CD4-positive, alpha-beta T cell treated with Interleukin-15 for 4 hours (primary cell): ENCODE data around the gene PHLDA3.
"Not testable (repeated sequence)": the region's sequence is repeated elsewhere in the genome, so short reads cannot be mapped to it uniquely, and the experiment has no call there.

Source experiments
- DNase-seq: peaks from one replicate; pipeline ENCODE4 v3.0.0-alpha.2; 2020; ENCODE audit warnings: low spot score

The PHLDA3 gene

DNA sequence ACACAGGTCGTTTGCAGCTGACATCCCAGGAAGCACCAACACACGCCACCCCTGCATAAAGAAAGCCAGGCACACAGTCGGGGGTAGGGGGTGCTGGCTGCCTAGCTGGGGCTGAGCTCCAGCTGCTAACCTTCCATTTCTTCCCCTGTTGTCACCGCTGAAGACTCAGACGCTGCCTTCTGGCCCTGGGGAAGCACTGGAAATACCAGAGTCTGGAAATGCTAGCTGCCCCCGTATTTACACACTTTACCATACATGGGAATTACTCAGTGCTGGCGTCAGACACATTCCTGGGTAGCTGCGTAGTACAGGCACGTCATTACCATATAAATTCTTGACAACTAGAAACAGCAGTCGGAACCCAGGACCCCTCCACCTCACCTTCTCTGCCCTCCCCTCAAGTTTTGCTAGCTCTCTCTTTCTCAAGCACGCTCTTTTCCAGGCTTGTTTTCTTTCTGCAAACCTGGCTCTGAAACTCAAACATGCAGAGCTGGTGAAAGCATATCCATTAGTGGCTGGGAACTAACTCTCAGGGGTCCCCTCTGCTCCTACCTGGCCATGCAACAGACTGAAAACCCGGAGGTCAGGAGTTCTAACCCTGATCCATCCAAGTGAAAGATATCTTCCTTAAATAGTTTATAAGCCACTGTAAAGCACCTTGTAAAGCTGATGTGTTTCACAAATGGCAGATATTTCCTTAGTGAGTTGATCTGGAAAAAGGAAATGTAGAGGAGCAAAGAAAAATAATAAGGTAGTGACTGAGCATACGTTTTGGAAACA lies 34.6 kb upstream of the PHLDA3 start:
- DNase-seq, result no peak

DNA sequence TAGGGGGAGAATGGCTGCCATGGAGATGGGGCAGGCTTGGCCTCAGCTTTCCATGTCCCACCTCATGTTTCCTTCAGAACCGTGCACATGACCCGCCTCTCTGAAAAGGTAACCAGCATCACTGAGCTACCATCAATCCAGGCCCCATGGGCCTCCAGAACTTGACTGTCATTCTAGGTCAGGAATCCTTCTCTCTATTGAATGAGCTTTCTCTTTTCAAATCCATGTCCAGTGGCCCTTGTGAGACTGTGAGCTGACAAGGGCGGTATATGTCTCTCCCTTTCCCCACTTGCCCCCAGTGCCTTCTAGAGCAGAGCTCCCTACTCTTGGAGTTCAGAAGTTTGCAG lies 33.5 kb upstream of the PHLDA3 start:
- DNase-seq, result no peak

DNA sequence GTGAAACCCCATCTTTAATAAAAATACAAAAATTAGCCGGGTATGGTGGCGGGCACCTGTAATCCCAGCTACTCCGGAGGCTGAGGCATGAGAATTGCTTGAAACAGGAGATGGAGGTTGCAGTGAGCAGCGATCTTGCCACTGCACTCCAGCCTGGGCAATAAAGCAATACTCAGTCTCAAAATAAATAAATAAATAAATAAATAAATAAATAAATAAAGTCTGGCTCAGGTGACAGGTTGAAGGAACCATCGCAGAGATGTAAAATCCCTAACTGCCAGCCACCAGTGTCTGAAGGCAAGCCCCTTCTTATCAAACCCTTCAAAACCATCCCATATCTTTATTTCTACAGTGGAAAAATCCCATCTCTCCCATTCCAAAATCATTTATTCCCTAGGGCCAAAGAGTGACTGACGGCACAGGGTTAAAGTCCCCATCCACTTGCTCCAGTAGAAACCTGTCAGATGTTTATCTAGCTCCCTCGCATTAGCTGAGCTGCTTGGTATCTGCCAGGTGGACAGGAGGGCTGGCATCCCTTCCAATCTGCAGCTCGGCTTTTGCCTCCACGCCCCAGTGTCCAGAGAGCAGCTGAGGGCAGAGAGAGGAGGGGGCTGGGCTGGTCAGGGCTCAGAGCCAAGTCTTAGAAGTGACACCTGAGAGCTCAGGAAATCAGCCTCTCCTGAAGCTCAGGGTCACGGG lies 33.0 kb upstream of the PHLDA3 start:
- DNase-seq, result no peak

DNA sequence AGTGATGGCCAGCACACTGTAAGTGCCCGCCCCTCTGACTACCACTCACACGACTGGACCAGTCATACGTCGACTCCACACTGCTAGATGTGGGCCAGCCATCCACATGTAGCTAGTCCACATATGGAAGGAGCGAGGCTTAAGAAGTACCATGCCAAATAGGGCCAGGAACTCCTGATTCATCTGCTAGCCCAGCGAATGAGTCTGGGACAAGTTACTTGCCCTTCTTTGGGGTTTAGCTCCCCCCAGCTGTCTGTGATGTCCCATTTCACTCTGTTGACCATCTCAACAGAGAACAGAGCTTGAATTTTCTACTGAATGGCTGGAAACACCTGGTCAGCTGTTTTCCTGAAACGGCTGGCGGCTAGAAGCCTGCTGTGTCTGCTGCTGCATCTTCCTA lies 32.2 kb upstream of the PHLDA3 start:
- no peak for DNase-seq

DNA sequence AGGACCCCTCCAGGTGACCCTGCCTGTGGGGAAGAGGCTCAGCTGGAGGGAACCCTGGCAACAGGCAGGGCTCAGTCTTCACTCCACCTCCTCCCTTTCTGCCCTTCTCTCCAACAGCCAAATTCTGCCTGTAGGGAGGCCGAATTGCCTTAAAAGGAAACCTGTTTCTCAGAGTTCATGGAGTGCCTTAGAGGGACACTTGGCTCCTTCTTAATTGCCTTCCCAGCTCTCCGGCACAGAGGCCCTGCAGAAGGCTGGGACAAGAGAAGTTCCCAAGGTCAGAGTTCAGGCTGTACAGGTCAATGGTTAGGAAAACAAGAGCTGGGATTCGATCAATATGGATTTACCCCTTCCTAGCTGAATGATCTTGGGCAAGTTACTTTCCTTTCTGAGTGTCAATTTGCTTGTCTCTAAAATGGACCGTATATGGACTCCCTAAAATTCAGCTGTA lies 31.7 kb upstream of the PHLDA3 start:
- no peak for DNase-seq

DNA sequence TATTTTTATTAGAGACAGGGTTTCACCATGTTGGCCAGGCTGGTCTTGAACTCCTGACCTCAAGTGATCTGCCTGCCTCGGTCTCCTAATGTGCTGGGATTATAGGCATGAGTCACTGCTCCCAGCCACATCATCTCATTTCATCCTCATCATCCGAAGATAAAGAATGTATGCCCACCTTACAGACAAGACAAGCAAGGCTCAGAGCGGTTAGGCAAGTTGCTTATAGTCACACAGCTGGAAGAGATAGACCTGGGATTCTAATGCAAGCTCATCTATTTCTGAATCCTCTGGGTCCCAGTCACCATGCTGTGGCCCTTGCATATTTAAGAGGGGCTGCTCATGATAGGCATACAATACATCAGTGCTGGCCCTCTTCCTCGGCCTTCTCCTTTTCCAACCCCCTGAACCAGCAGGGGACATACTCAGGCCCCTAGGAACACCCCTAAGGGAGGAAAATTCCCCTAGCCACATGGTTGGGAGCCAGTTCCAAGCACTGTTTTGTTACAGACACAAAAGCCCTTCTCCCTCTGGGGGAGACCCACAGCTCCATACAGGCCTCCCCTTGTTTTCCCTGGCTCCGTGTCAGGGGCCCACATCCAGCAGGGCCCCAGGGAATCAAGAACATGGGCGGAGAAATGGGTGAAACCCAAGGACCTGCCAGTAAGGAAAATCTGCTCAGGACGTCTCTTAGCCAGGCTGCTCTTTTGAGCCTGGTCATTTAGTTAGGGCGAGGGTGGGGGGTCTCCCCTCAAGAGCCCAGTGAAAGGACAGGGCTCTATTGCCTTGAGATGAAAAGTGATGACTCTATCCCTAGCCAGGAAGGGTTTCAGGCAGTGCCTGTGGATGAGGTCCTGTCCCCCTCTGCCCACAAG lies 31.0 kb upstream of the PHLDA3 start:
- no peak for DNase-seq

DNA sequence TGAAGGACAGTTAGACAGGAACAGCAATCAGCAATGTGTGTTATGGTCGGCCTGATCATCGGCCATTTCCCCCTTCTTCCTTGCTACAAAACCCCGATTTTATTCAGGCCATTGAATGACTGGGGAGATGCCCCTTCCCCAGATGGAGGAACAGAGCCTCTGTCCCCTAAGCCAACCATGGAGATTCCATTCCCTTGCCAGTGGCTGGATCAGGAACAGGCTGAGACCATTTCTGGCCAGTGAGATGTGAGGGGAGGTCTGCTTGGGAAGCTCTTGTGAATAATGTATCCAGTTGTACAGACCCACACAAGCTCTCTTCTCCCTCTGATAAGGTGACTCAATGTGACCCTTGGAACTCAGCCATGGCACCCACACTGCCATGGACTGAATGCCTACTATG lies 30.2 kb upstream of the PHLDA3 start:
- no peak for DNase-seq

DNA sequence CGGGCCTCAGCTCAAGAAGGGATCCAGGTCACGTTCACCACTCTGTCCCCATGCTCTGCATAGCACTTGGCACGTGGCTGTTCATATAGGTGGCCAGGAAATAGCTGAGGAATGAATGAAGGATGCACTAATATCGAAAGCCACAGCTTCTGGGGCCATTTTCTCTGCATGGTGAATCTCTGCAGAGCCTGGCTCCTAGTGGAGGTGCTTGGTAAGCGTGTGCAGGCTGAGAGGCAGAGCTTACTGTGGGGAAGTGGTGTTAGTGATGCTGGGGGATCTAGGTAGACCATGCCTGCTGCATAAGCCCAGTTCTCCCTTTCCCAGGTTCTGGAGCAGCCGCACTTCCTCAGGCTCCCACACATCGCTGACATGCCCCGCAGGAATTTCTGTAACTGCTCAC lies 29.6 kb upstream of the PHLDA3 start:
- DNase-seq, result no peak

DNA sequence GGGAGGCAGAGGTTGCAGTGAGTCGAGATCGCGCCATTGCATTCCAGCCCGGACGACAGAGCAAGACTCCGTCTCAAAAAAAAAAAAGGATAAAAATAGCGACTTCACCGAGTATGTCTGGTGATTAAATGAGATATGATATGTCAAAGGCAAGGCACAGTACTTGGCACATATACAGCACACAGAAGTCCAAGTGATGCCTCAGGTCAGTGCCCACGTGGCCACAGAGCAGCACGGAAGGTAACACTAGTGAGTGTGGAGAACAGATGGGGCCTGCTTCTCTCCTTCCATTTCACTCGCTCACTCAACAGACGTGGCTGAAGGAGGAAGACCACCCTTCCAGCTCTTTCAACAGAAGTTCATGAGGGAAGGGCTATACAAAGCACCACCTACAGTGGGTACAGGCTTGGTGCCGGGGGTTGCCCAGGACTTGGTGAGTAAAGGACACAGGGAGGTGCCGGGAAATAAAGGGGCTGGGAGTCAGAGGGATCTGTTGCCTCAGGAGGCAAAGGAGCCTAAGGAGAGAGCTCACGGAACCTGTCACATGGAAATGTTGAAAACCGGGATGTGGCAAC lies 29.0 kb upstream of the PHLDA3 start:
- DNase-seq, result no peak

DNA sequence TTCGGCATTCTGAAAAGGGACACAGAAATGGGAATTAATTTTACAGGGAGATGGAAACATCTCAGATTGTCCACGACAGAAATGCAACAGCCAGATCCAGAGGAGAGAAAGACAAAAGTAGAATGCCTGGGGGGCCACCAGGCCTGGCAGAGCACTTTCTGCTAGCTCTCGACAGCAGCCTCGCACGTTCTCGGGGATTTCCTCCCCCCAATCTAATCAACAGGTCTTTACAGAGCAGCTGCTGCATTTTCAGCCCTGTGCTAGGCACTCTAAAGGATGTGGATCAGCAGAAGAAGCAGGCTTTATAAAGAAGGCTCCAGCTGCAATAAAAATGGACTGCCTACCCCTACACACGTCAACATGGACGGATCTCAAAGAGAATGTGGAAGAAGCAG lies 27.3 kb upstream of the PHLDA3 start:
- DNase-seq, result no peak

DNA sequence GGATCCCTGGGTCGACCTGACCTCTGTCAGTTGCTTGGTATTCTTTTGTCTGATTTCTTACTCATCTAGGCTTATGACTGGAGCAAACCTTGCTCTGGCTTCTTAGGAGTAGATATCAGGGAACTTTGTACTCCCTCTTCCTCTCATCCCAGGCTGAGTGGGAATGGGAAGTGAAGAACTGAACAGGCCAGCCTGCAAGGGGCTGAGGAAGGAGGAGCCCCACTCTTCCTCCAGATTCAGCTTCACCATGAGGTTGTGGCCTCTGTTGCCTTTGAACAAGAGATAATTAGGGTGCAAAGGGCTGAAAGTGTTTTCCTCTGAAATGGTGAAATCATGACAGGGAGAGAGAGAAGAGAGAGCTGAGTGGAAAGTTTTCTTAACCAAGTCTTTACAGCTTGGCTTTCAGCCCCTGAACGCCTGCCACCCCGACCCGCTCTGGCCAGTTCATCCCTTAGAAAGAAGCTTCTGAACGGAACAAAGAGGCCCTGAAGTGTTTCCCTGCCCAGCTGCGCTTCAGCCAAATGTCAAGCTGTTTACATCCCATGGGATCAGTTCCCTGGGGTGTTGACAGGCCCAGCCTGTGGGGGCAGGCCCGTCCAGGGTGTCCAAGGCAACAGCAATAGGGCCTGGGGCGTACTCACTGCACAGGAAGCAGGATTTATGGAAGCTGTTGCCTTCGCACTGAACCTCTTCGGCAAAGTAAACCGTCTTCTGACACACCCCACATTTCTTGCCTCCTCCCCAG lies 26.7 kb upstream of the PHLDA3 start:
- DNase-seq, result no peak

DNA sequence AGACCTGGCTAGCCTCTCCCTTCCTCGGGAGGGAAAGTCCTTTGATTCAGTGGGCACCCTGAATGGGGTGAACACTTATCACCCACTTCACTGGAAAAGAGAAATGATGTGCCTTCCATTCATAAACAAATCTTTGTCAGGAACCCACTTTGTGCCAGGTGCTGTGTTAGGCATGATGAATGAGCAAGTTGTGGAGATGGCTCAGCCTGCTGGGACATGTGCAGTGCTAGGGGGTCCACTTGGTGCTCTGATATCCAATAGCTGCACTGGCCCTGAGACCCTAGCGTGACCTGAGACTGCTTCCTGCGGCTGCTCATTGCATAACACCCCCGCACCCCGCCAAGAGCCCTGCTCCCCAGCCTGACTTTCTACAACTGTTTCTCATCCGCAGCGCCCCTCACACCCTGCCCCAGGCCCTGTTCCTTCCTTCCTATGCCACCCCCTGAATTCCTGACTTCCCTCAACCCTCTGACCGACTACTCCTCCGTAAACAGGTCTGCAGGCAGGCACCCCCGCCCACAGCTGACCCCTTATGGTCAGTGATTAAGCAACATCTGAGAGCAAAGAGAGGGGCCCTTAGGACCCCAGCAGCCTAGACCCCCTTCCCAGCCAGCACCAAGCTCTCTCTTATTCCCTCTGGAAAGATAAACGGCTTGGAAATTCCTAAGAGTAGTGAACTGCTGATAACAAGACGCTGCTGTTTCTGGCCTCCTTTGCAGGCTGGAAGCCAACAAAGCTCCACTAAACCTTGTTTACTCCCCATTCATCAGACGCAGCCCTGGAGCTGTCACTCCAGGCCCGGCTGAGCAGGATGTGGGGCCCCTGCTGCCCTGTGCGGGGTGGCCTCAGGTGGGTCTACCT lies 25.0 kb upstream of the PHLDA3 start:
- DNase-seq, result no peak

DNA sequence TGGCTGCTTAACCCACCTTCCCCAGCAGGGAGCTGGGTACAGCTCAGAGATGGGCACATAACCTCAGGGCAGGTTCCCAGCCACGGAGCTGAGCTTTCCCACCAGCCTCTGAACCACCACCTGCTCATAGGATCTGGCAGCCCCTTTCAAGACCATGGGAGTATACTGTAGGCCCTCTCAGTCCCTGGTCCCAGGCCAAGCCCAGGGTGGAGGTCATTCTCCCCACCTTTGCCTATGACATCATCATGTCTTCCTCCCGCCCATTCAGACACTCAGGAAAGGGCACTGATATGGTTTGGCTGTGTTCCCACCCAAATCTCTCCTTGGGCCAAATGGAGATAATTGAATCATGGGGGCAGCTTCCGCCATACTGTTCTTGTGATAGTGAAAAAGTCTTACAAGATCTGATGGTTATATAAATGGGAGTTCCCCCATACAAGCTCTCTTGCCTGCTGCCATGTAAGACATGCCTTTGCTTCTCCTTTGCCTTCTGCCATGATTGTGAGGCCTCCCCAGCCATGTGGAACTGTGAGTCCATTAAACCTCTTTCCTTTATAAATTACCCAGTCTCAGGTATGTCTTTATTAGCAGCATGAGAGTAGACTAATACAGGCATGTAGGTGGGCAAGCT lies 24.2 kb upstream of the PHLDA3 start:
- not testable (repeated sequence) for DNase-seq

DNA sequence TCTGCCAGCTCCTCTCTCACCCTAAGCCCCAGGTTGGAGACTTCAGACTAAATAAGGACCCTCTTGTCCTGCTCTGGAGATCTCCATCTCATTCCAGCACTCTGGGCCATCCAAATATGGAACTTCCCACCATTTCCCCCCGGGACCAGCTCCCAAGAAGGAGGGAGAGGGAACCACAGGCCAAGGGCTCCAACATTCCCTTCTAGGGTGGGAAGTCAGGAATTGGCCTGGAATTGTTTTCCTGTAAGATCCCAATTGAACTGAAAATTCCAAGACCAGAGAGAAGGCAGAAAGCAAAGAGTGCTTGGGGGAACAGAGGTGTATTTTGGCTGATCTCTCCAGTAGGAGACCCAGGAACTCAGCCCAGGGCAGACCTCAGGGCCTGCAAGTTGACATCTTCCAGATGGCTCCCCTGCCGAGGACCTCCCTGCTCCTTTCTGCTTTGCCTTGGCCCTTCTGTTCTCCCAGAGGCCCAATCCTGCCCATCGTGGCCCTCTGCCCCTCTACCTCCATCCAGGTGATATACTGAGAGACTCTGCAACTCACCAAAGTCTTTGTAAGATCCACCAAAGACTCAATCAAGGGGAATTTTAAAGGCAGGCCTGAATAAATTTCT lies 23.0 kb upstream of the PHLDA3 start:
- DNase-seq, result no peak

DNA sequence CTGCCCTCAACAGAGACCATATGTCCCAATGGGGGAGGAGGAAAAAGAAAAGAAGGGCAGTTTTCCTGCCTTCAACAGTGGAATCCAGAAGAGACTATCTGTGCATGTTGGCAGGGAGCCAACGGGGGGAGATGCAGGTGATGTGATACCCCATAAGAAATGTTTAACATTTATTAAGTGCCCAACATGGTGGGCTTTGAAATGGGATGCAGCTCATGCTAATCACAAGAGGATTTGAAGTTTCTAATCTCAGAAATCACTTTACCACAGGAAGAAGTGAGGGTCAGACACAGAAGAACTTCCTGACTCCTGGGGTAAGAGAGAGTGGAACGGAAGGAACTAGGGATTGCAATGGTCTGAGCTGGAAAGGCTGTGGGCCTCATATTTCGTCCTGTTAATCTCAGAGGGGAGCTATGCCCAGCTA lies 21.7 kb upstream of the PHLDA3 start:
- DNase-seq, result no peak

DNA sequence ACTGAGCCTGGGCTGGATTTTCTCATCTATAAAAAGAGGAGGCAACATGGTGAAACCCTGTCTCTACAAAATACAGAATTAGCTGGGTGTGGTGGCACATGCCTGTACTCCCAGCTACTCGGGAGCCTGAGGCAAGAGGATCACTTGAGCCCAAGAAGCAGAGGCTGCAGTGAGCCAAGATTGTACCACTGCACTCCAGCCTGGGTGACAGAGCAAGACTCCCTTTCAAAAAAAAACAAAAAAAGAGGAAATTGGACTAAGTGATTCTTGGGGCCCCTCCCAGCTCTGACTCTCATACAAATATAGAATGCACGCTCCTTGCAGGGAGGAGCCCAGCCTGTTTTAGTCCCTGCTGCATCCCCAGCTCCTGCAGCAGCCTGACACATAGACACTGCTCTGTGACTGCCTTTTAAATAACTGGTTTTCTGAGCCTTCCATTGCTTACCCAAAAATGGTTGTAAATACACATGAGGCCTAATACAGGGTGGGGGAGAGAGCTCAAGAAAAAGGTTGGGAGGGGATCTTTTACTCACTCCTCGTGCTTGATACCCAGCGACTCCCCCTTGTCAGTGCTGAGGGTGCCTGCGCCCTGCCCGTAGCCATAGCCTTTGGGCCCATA lies 20.8 kb upstream of the PHLDA3 start:
- no peak for DNase-seq

DNA sequence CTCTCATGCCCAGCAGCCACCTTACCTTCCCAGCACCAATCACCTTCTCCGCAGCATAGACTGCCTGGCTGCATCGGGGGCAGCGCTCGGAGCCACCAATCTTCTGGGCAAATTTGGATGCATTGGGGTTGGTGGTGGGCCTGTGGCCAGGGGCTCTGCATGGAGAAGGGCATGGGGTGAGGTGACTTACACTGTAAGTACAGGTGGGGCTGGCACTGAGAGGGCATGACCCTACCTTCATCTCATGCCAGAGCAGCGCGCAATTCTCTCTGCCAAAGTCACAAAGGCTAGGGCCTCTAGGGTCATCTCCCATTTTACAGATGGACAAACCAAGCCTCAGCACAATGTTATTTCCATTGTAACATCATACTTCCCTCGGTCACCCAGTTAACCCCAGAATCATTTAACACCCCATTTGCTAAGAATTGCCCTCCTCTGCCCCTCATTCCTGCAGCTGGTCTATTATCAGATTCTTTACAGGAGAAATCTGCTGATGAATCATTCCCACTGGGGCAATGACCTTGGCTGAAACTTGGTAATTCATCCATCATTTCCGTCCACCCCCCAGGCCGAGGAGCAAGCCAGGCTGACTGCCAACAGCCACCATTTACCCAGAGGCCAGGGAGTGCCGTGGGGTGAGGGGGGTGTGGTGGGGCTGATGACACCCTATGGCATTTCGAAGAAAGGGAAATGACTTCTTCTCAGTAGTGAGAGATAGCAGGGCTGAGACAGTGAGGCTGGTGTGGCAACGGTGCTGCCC lies 20.0 kb upstream of the PHLDA3 start:
- no peak for DNase-seq

DNA sequence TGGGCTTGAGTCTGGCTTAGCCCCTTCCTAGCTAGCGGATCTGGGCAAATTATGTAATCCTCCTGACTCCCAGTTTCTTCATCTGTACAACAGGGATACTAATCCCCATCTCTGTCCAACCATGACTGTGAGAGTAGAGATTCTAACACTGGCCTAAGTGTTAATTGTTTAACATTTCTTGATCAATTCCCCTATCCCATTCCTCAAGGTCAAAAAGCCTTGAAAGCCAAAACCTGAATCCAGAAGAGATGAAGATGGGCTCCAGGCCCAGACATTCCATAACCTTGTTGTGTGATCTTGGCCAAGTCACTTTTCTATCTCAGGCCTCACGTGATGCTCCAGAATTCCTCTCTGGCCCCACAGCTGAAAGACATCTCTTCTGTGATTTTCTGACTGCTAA lies 18.8 kb upstream of the PHLDA3 start:
- DNase-seq, result no peak

DNA sequence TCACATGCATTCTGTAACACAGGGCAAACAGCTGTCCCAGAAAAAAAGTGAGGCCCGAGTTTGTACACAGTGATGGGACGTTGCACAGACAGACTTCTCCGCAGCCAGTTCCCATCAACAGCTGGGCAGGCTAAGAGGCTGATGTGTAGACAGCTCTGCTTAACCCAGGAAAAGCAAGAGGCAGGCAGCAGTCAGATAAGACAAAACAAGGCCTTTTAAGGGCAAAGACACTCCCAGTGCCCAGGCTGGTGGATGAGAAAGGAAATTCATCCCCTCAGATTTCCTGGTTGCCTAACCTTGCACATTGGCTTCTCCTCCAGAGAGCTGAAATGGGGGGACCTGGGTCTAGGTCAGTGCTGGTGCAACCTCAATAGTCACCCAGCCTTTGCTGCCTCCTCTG lies 17.2 kb upstream of the PHLDA3 start:
- no peak for DNase-seq
